NT2/D1 (cell line): ENCODE data around the gene ATF5.

ENCODE experiments used
- DNase-seq: peaks from one replicate; pipeline ENCODE4 v3.0.0-alpha.2; 2011; ENCODE audit warnings: low read depth, low spot score
- H3K27me3 ChIP-seq: 2 replicates; pipeline ENCODE4 v1.6.0; 2011; ENCODE audit warnings: mild to moderate bottlenecking; ENCODE audit not compliant: insufficient read length, insufficient read depth
- H3K36me3 ChIP-seq: 2 replicates; pipeline ENCODE4 v1.6.1; 2011; ENCODE audit warnings: mild to moderate bottlenecking, low read length, mixed read lengths; ENCODE audit not compliant: insufficient read depth, insufficient read length
- H3K4me1 ChIP-seq: 2 replicates; pipeline ENCODE4 v1.5.1; 2011; ENCODE audit not compliant: insufficient read depth, insufficient read length
- H3K4me3 ChIP-seq: 2 replicates; pipeline ENCODE4 v1.5.1; 2011; ENCODE audit warnings: low read depth; ENCODE audit not compliant: insufficient read length
- H3K9ac ChIP-seq: 2 replicates; pipeline ENCODE4 v1.6.0; 2011; ENCODE audit warnings: low read depth; ENCODE audit not compliant: insufficient read length
- H3K9me3 ChIP-seq: 2 replicates; pipeline ENCODE4 v1.5.1; 2011; ENCODE audit warnings: mild to moderate bottlenecking, low read length; ENCODE audit not compliant: insufficient read depth
- SUZ12 ChIP-seq: IDR thresholded peaks from 2 replicates; pipeline ENCODE4 v1.6.1; 2011; ENCODE audit not compliant: insufficient read length, insufficient read depth; ENCODE audit errors: extremely low read depth
- YY1 ChIP-seq: IDR thresholded peaks from 2 replicates; pipeline ENCODE4 v1.6.1; 2011; ENCODE audit not compliant: insufficient read length, insufficient read depth
- ZNF274 ChIP-seq: IDR thresholded peaks from 2 replicates; pipeline ENCODE4 v1.6.1; 2011; ENCODE audit warnings: mild to moderate bottlenecking, low read depth, low read length

Gene ATF5

GRCh38 chr19:49883094-49883493 is 45.9 kb upstream of the ATF5 start:
- Histone ChIP-seq H3K9ac (no peak overlapping the region), H3K4me1 (peaks cover 6% of the 10 kb centered on the region), H3K27me3 (no peaks in the 10 kb centered on the region), H3K9me3 (no peaks in the 10 kb centered on the region), H3K4me3 (no peak overlapping the region), H3K36me3 (peaks cover 71% of the 10 kb centered on the region)
- TF ChIP-seq SUZ12, result no peak
- no peak for TF ChIP-seq YY1
- TF ChIP-seq ZNF274, result no peak
- DNase-seq, result no peak

- no peak overlapping the region for H3K9ac ChIP-seq
Observed at GRCh38 chr19:49884109-49884508, 44.9 kb upstream of the ATF5 start.

GRCh38 chr19:49884760-49885159 is 44.2 kb upstream of the ATF5 start:
- TF ChIP-seq YY1 (no peak), SUZ12 (no peak), ZNF274 (no peak)
- H3K36me3 ChIP-seq, result peaks cover 69% of the 10 kb centered on the region
- peaks cover under 1% of the 10 kb centered on the region for H3K4me1 ChIP-seq

More at GRCh38 chr19:49884109-49884508, 44.9 kb upstream of the ATF5 start:
- Histone ChIP-seq H3K9me3 (peaks cover 2% of the 10 kb centered on the region; the same call in 1 of the 2 replicates), H3K36me3 (peaks cover 69% of the 10 kb centered on the region), H3K4me3 (no peak overlapping the region), H3K27me3 (no peaks in the 10 kb centered on the region), H3K4me1 (peaks cover 1% of the 10 kb centered on the region)
- TF ChIP-seq ZNF274, result no peak
- no peak for TF ChIP-seq SUZ12
- no peak for TF ChIP-seq YY1
- no peak for DNase-seq

GRCh38 chr19:49887037-49887664 is 41.9 kb upstream of the ATF5 start:
- Histone ChIP-seq H3K4me1 (peaks cover 11% of the 10 kb centered on the region), H3K9me3 (peaks cover 11% of the 10 kb centered on the region; the same call in 1 of the 2 replicates), H3K9ac (no peak overlapping the region), H3K27me3 (no peaks in the 10 kb centered on the region), H3K36me3 (peaks cover 48% of the 10 kb centered on the region), H3K4me3 (no peak overlapping the region)
- no peak for DNase-seq
- TF ChIP-seq SUZ12, result no peak
- no peak for TF ChIP-seq YY1
- no peak for TF ChIP-seq ZNF274

More at GRCh38 chr19:49884760-49885159, 44.2 kb upstream of the ATF5 start:
- H3K9me3 ChIP-seq, result peaks cover 8% of the 10 kb centered on the region; the same call in 1 of the 2 replicates
- H3K4me3 ChIP-seq, result no peak overlapping the region
- H3K9ac ChIP-seq, result peak overlapping the region; percentile 8
- DNase-seq, result no peak
- no peaks in the 10 kb centered on the region for H3K27me3 ChIP-seq

GRCh38 chr19:49887665-49888509 is 41.1 kb upstream of the ATF5 start:
- H3K9ac ChIP-seq, result no peak overlapping the region
- no peak for TF ChIP-seq YY1
- TF ChIP-seq ZNF274, result no peak
- no peak for TF ChIP-seq SUZ12
- peaks cover 41% of the 10 kb centered on the region for H3K36me3 ChIP-seq
- peaks cover 11% of the 10 kb centered on the region; the same call in 1 of the 2 replicates for H3K9me3 ChIP-seq
- no peaks in the 10 kb centered on the region for H3K27me3 ChIP-seq
- no peak for DNase-seq
- H3K4me3 ChIP-seq, result no peak overlapping the region
- H3K4me1 ChIP-seq, result peaks cover 13% of the 10 kb centered on the region

- peaks cover 11% of the 10 kb centered on the region; the same call in 1 of the 2 replicates for H3K9me3 ChIP-seq
- H3K4me3 ChIP-seq, result no peak overlapping the region
- TF ChIP-seq SUZ12, result no peak
- DNase-seq, result no peak
- peaks cover 35% of the 10 kb centered on the region for H3K36me3 ChIP-seq
- no peak overlapping the region for H3K9ac ChIP-seq
- H3K27me3 ChIP-seq, result no peaks in the 10 kb centered on the region
- peaks cover 13% of the 10 kb centered on the region for H3K4me1 ChIP-seq
Observed at GRCh38 chr19:49888510-49888824, 40.5 kb upstream of the ATF5 start.

GRCh38 chr19:49889038-49889686 is 39.8 kb upstream of the ATF5 start:
- Histone ChIP-seq H3K27me3 (no peaks in the 10 kb centered on the region), H3K36me3 (peaks cover 28% of the 10 kb centered on the region), H3K9ac (no peak overlapping the region), H3K9me3 (peaks cover 11% of the 10 kb centered on the region; the same call in 1 of the 2 replicates), H3K4me3 (no peak overlapping the region), H3K4me1 (peaks cover 13% of the 10 kb centered on the region)
- no peak for TF ChIP-seq SUZ12
- TF ChIP-seq YY1, result no peak
- TF ChIP-seq ZNF274, result no peak
- no peak for DNase-seq
